Measurements from ENCODE around the gene TBL1X.

TBL1X gene

DNA sequence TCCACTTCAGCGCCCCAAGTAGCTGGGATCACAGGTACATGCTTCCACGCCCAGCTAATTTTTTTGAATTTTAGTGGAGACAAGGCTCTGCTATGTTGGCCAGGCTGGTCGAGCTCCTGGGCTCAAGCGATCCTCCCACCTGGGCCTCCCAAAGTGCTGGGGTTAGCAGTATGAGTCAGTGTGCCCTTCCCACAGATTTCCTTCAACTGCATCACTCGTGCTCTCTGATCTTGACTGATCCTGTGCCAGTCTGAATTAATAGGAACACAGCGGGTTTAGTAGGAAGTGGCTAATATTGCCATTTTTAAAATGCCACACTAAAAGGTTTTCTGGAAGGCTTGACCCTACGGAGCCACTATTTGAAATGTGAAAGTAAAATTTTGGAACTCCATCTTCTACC, 317.1 kb downstream of the TBL1X start:
- no peak for DNase-seq

DNA sequence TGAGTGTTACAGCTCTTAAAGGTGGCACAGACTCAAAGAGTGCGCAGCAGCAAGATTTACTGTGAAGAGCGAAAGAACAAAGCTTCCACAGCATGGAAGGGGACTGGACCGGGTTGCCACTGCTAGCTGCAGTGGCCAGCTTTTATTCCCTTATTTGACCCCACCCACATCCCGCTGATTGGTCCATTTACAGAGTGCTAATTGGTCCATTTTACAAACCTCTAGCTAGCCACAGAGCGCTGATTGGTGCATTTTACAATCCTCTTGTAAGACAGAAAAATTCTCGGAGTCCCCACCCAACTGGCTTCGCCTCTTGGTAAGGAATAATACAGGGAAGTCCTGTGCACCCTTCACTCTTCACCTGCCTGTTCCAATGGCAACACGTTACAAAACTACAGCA, 319.5 kb downstream of the TBL1X start:
- DNase-seq = no peak

DNA sequence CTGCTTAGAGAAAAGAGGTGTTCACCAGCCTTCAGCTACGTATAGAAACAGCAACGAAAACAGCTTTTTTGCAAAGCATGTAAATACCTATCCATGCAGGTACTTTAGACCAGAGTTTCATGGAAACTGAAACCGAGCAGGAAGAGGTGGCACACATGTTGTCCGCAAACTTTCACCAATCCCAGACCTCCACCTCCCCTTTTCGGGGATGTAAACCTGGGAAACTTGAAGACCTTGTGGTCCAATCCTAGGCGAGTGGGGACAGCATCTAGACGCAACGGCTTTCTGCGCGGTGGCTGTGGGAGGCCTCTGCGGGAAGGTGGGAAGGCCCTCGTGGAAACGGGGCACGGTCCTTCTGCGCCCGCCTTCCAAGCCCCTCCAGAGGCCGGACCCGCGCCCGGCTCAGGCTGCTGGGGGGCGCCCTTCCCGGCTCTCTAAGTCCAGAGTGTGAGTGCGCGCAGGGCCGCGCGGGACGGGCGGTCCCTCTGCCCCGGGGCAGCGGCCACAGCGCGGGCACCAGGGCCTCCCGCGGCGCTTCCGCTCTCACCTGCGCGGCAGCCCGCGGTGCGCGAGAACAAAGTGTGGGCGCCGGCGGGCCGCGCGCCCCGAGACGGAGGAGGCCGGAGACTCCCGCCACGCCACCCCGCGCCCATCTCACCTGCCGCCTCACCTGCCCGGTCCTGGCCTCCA, 320.5 kb downstream of the TBL1X start:
- no peak for DNase-seq

DNA sequence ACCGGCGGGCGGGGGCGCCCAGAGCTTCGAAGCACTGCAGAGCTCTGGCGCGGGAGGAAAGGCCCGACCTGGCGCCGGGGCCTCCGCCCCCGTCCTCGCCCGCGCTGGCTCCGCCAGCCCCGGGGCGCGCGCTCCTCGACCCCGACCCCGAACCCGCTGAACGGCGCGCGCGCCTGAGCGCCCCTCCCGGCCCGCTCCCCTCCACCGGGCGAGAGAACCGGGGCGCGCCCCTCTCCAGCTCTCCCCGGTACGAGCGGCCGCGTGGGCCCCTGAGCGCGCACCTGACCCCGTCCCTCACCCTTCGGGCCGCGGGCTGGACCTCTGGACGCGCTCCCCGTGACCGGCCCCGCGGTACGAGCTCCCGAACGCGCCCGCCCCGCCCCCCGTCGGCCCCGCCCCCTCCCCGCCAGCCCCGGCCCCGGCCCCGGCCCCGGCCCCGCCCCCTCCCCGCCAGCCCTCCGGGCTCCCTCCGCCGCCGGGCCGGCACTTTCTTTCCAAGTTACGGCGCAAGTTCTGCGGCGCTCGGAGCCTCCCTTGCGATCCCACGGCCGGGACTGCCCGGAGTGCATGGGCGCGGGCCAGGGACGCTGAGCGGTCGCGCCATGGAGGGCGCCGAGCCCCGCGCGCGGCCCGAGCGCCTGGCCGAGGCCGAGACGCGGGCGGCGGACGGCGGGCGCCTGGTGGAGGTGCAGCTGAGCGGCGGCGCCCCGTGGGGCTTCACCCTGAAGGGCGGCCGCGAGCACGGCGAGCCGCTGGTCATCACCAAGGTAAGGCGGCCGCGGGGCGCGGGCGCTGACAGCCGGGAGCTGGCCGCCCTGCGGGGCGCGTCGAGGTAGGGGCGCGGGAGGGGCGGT, 321.3 kb downstream of the TBL1X start, which contains the start of gene SHROOM2:
SHROOM2 (plus strand) TSS at position 486 of the 854 bp plus-strand sequence; CDS start at position 603, 117 bp downstream.
- no peak for DNase-seq

DNA sequence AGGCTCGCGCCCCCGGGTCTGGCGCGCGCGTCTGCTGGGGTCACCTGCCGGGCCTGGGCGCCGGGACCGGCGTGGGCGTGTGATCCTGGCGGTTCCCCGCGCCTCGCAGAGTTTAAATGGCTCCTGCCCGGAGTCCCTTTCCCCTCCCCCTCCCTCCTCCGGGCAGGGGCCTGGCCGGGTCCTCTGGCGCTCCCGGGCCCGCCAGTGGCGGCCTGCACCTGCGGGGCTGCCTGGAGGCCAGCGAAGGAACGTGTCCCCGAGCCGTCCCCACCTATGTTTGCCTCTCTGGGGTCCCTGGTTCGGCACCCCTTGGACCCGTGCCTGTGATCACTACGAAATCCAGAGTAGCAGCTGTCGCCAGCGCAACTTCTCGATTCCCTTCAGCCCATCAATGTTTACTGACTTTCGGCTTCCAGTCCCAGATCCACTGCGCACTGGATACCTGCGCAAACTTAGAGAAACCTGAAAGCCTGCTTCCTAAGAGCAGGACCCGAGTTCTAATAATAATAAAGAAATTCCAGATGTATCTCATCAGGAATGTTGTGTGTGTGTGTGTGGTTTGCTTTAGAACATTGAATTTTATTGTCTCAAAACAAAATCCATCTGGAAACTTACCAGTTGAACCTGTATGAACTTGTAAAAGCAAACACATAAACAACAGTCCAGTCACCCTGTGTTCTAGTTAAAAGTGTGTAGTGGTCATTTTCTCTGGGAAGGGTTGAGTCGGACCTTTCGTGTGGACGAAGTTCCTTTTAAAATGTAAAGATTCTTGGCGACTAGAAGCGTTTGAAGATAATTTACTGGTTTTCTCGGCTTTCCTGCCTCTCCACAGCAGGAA, 322.2 kb downstream of the TBL1X start:
- DNase-seq = no peak

DNA sequence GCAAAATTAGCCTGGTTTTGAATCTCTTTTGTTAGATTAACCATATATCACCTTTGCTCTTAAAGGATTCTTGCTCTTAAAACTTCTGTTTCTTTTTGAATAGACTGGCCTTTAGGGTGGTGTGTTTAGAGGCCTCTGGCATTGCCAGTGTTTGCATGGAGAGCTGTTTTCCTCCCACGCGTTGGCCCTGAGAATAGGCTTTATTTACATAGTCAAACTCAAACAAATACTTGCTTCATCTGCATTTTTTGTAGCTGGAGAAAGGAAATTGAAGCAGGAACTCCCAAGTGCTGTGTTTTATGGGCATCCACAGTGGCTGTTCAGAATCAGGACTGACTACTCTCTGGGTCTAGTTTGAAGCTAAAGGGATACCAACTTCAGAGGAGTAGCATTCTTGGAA, 324.1 kb downstream of the TBL1X start:
- no peak for DNase-seq

DNA sequence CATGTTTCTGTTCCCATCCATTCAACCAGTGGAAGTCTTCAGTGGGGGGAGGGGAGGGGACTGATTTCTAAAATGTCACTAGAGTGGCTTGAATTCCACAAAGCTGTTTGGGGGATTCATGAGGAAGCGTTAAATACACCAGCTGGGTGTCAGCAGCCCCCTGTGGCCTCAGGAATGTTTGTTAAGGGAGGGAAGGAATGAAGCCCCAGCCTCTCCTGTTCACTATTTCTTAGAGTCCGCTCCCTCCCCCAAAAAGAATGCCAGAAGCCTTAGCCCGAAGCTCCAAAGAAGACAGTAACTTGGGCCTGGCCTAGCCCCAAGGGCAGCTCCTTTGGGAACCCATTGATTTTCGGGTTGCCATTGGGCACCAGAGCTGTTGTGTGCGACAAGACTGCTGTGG, 324.7 kb downstream of the TBL1X start:
- DNase-seq = no peak

Measured in activated T-cell treated with anti-CD3 and anti-CD28 coated beads, Interleukin-2, amount 50 U/mL, for 1 hour (primary cell).